ENCODE results near the gene RORB. TPM values are rescaled to one million over a fixed set of nuclear protein-coding genes. Genes with fewer than 3 reads are reported as not detected.

Gene RORB
- total and polyA plus RNA-seq, 4 donors = 0.40 to 3.9 (median 1.1) TPM

DNA sequence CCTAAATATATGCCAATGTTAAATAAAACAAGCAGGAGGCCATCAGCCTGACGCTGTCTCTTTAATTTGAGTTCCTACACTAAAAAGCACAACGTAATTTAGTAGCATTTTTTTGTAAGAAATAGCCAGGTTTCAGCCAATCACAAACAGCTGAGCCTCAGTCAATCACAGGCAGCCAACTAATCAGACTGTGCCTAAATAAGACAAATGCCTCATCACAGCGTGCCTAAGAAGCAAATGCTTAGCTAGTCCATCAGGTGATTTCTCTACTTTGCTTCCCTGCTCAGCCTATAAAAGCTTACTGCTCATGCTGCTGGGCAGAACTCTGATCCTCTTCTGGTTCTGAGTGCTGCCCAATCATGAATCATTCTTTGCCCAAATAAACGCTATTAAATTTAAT, 38.3 kb upstream of the RORB start:
- DNase-seq (no peak), ATAC-seq (ENCODE audit: insufficient read depth, low FRiP score) (no peak)
- Histone ChIP-seq H3K36me3 (ENCODE audit: control insufficient read depth in 4 of 4, insufficient read depth in 4 of 4, low read length in 4 of 4) (no peaks in the 10 kb centered on the region), H3K9me3 (ENCODE audit: control insufficient read depth in 4 of 4, insufficient read depth in 3 of 4, low read length in 3 of 4) (no peaks in the 10 kb centered on the region), H3K9ac (ENCODE audit: insufficient read depth in 1 of 2, low read length in 2 of 2) (no peak overlapping the region), H3K27ac (ENCODE audit: low read depth in 1 of 2, low read length in 1 of 2) (no peak overlapping the region), H3K27me3 (ENCODE audit: control insufficient read depth in 3 of 3, insufficient read depth in 3 of 3, low read length in 2 of 3) (no peaks in the 10 kb centered on the region), H3K4me1 (ENCODE audit: control insufficient read depth in 5 of 5, insufficient read depth in 5 of 5, low read length in 5 of 5) (no peaks in the 10 kb centered on the region), H3K4me3 (no peak overlapping the region)
- 65 to 75% methylated on average over 4 of the region's 4 CpGs for WGBS, 2 donors
- TF ChIP-seq, protein P1, sequence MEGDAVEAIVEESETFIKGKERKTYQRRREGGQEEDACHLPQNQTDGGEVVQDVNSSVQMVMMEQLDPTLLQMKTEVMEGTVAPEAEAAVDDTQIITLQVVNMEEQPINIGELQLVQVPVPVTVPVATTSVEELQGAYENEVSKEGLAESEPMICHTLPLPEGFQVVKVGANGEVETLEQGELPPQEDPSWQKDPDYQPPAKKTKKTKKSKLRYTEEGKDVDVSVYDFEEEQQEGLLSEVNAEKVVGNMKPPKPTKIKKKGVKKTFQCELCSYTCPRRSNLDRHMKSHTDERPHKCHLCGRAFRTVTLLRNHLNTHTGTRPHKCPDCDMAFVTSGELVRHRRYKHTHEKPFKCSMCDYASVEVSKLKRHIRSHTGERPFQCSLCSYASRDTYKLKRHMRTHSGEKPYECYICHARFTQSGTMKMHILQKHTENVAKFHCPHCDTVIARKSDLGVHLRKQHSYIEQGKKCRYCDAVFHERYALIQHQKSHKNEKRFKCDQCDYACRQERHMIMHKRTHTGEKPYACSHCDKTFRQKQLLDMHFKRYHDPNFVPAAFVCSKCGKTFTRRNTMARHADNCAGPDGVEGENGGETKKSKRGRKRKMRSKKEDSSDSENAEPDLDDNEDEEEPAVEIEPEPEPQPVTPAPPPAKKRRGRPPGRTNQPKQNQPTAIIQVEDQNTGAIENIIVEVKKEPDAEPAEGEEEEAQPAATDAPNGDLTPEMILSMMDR (IDR thresholded peaks at IDR 0.05; ENCODE audit: control extremely low read depth, extremely low read depth) = no peak

DNA sequence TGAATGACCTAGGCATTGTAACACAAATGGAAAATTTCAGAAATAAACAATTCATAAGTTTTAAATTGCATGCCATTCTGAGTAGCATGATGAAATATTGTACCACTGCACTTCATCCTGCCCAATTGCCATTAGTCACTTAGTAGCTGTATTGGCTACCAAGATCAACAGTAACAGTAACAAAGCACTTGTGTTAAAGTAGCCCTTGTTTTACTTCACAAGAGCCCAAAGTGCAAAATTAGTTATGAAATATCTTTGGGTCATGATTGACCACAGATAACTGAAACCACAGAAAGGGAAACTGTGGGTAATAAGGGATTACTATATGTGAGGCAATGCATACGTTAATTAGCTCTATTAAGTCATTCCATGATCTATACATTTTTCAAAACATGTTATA, 33.3 kb upstream of the RORB start:
- Histone ChIP-seq H3K27ac (ENCODE audit: low read depth in 1 of 2, low read length in 1 of 2) (no peak overlapping the region), H3K9me3 (ENCODE audit: control insufficient read depth in 4 of 4, insufficient read depth in 3 of 4, low read length in 3 of 4) (no peaks in the 10 kb centered on the region), H3K4me1 (ENCODE audit: control insufficient read depth in 5 of 5, insufficient read depth in 5 of 5, low read length in 5 of 5) (no peaks in the 10 kb centered on the region), H3K36me3 (ENCODE audit: control insufficient read depth in 4 of 4, insufficient read depth in 4 of 4, low read length in 4 of 4) (no peaks in the 10 kb centered on the region), H3K27me3 (ENCODE audit: control insufficient read depth in 3 of 3, insufficient read depth in 3 of 3, low read length in 2 of 3) (no peaks in the 10 kb centered on the region), H3K4me3 (no peak overlapping the region), H3K9ac (ENCODE audit: insufficient read depth in 1 of 2, low read length in 2 of 2) (no peak overlapping the region)
- TF ChIP-seq, protein P1 (IDR thresholded peaks at IDR 0.05; ENCODE audit: control extremely low read depth, extremely low read depth) = no peak
- DNase-seq = no peak
- WGBS, 2 donors = 33 to 37% methylated on average over 1 of the region's 1 CpG
- ATAC-seq (ENCODE audit: insufficient read depth, low FRiP score) = no peak

DNA sequence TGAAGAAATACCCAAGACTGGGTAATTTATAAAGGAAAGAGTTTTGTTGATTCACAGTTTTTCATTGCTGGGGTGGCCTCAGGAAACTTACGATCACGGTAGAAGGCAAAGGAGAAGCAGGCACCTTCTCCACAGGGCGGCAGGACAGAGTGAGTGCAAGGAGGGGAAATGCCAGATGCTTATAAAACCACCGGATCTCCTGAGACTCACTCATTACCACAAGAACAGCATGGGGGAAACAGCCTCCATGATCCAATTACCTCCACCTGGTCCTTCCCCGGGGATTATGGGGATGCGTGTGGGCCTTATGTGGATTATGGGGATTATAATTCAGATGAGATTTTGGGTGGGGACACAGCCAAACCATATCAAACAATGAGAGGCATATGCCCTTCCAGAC, 18.5 kb upstream of the RORB start:
- DNase-seq (no peak), ATAC-seq (ENCODE audit: insufficient read depth, low FRiP score) (no peak)
- Histone ChIP-seq H3K4me1 (ENCODE audit: control insufficient read depth in 5 of 5, insufficient read depth in 5 of 5, low read length in 5 of 5) (peaks cover 0 to 15% (median 0%) of the 10 kb centered on the region in 5 donors), H3K9me3 (ENCODE audit: control insufficient read depth in 4 of 4, insufficient read depth in 3 of 4, low read length in 3 of 4) (peaks cover 0 to 4% (median 0%) of the 10 kb centered on the region in 4 donors), H3K27ac (ENCODE audit: low read depth in 1 of 2, low read length in 1 of 2) (no peak overlapping the region), H3K9ac (ENCODE audit: insufficient read depth in 1 of 2, low read length in 2 of 2) (no peak overlapping the region), H3K4me3 (no peak overlapping the region), H3K27me3 (ENCODE audit: control insufficient read depth in 3 of 3, insufficient read depth in 3 of 3, low read length in 2 of 3) (no peaks in the 10 kb centered on the region), H3K36me3 (ENCODE audit: control insufficient read depth in 4 of 4, insufficient read depth in 4 of 4, low read length in 4 of 4) (no peaks in the 10 kb centered on the region)
- TF ChIP-seq, protein P1 (IDR thresholded peaks at IDR 0.05; ENCODE audit: control extremely low read depth, extremely low read depth) = no peak
- WGBS, 2 donors = 85 to 90% methylated on average over 6 of the region's 6 CpGs

DNA sequence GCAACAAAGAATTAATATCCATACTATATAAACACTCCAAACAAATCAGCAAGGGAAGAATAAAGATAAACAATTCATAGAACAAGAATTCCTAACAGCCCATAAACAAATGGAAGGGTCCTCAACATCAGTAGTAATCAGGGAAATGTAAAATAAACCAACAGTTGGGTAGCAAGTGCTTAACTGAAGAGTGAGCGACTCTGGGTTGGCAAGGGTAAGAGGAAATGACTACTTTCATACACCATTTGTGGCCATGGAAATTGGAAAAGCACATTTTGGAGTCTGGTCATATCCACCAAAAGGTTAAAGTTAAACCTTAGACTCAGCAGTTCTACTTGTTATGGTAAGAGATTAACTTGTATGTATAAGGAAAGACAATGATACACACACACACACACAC, 17.4 kb upstream of the RORB start:
- no peak overlapping the region for H3K9ac ChIP-seq (ENCODE audit: insufficient read depth in 1 of 2, low read length in 2 of 2)
- peaks cover 0 to 15% (median 0%) of the 10 kb centered on the region in 5 donors for H3K4me1 ChIP-seq (ENCODE audit: control insufficient read depth in 5 of 5, insufficient read depth in 5 of 5, low read length in 5 of 5)
- H3K4me3 ChIP-seq = no peak overlapping the region
- 36 to 63% methylated on average over 1 of the region's 1 CpG for WGBS, 2 donors
- no peak overlapping the region for H3K27ac ChIP-seq (ENCODE audit: low read depth in 1 of 2, low read length in 1 of 2)
- DNase-seq = peak; percentile 33 to 89 (median 84)
- peaks cover 0 to 4% (median 0%) of the 10 kb centered on the region in 4 donors for H3K9me3 ChIP-seq (ENCODE audit: control insufficient read depth in 4 of 4, insufficient read depth in 3 of 4, low read length in 3 of 4)
- no peaks in the 10 kb centered on the region for H3K27me3 ChIP-seq (ENCODE audit: control insufficient read depth in 3 of 3, insufficient read depth in 3 of 3, low read length in 2 of 3)
- H3K36me3 ChIP-seq (ENCODE audit: control insufficient read depth in 4 of 4, insufficient read depth in 4 of 4, low read length in 4 of 4) = no peaks in the 10 kb centered on the region
- TF ChIP-seq, protein P1 (IDR thresholded peaks at IDR 0.05; ENCODE audit: control extremely low read depth, extremely low read depth) = no peak
- no peak for ATAC-seq (ENCODE audit: insufficient read depth, low FRiP score)

Data from lung (tissue), 12 donors.